GM19240 (cell line): Measurements from ENCODE around the gene HDX.
"Not testable (repeated sequence)": the region's sequence is repeated elsewhere in the genome, so short reads cannot be mapped to it uniquely, and the experiment has no call there.

Source experiments
- DNase-seq: peaks from one replicate; pipeline ENCODE4 v3.0.0; 2011; ENCODE audit warnings: low spot score; ENCODE audit not compliant: insufficient read length

Gene HDX, protein sequence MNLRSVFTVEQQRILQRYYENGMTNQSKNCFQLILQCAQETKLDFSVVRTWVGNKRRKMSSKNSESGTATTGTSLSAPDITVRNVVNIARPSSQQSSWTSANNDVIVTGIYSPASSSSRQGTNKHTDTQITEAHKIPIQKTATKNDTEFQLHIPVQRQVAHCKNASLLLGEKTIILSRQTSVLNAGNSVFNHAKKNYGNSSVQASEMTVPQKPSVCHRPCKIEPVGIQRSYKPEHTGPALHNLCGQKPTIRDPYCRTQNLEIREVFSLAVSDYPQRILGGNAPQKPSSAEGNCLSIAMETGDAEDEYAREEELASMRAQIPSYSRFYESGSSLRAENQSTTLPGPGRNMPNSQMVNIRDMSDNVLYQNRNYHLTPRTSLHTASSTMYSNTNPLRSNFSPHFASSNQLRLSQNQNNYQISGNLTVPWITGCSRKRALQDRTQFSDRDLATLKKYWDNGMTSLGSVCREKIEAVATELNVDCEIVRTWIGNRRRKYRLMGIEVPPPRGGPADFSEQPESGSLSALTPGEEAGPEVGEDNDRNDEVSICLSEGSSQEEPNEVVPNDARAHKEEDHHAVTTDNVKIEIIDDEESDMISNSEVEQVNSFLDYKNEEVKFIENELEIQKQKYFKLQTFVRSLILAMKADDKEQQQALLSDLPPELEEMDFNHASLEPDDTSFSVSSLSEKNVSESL

GRCh38 chrX:84501798-84502628 is at the start of gene HDX:
Gene HDX, minus strand, starts transcription at chrX:84502453. Its CDS starts 27,056 bp downstream, at chrX:84475397.
- no peak for DNase-seq

- not testable (repeated sequence) for DNase-seq
Measured at GRCh38 chrX:84541315-84541714, 39.1 kb upstream of the HDX start.

- DNase-seq, result not testable (repeated sequence)
Measured at GRCh38 chrX:84537627-84538026, 35.4 kb upstream of the HDX start.

GRCh38 chrX:84488426-84488825 is 13.8 kb downstream of the HDX start:
- no peak for DNase-seq

GRCh38 chrX:84487365-84488353 is 14.6 kb downstream of the HDX start:
- peak; percentile 2 for DNase-seq

- no peak for DNase-seq
Measured at GRCh38 chrX:84479086-84479485, 23.2 kb downstream of the HDX start.

DNA sequence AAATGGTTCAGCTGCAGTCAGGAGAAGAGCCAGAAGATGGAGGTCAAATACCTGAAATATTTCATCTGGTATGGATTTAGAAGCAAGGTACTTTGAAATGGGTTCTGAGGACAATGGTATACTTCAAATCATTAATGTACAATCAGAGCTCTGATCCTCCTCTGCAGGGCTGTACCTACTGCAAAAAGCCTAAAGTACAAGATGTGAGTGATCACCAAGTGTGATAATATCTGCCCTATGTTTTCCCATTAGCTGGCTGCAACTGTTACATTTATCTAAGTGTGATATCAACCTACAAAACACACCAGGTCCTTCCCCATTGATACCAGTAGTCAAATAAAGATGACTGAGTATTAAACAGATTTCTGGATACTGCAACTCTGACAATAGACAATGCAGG is 25.1 kb downstream of the HDX start:
- DNase-seq, result no peak

GRCh38 chrX:84475596-84475995 is 26.7 kb downstream of the HDX start:
- DNase-seq, result no peak

- no peak for DNase-seq
Measured at GRCh38 chrX:84475101-84475500, 27.2 kb downstream of the HDX start.

- no peak for DNase-seq
Measured at GRCh38 chrX:84469226-84469625, 33.0 kb downstream of the HDX start.

DNA sequence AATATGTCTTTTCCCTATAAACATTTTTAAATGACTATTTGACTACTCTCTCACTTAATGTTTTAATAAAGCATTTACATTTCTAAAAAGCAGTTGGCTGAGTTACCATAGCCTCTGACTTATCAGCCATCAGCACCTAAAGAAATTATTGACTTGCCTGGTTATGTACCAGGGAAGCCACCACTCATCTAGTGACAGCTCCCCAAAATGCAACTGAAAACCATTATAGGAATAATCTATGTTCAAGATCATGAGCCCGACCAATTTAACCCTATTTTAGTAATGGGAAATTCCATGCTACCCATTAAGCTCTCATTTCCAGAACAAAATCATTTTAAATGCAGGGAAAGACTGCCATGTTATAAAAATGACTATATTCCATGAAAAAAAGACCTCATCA is 34.4 kb downstream of the HDX start:
- DNase-seq, result no peak

- no peak for DNase-seq
Measured at GRCh38 chrX:84453351-84454246, 48.7 kb downstream of the HDX start.

DNA sequence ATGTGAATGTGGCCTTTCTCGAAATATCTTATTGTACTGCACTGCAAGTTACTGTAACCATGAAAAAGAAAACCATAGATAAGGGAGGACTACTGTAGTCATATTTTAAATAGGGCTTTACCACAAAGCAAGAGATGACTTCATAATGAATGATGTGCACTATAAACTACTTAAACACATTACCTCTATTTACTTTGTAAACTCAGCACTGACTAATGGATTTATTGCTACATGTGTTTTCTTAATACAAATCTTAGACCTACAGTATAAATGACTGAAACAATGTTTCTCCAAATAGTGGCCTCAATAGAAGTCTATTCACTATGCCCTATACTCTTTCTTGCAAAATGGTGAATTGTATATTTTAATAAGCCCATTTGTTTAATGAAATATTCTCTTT is 61.1 kb downstream of the HDX start:
- no peak for DNase-seq

- no peak for DNase-seq
Measured at GRCh38 chrX:84415140-84415539, 87.1 kb downstream of the HDX start.

- DNase-seq, result no peak
Measured at GRCh38 chrX:84363663-84364062, 138.6 kb downstream of the HDX start.

DNA sequence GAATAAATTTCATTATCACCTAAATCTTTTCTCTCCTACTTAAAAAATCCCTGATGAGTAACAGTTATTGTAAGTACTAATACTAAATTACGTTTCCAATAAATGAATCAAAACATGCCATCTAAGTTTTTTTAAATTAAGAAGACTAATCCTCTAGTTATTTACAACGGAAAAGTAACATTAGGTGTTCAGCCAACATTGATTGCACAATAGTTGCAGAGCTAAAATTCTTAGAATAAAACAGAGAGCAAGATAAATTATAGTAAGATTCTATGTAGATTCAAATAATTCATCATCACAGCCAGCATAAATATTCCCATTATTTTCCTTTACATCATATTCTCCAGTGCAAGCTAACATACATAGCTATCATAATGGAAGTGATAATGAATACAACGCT is 139.2 kb downstream of the HDX start:
- no peak for DNase-seq

DNA sequence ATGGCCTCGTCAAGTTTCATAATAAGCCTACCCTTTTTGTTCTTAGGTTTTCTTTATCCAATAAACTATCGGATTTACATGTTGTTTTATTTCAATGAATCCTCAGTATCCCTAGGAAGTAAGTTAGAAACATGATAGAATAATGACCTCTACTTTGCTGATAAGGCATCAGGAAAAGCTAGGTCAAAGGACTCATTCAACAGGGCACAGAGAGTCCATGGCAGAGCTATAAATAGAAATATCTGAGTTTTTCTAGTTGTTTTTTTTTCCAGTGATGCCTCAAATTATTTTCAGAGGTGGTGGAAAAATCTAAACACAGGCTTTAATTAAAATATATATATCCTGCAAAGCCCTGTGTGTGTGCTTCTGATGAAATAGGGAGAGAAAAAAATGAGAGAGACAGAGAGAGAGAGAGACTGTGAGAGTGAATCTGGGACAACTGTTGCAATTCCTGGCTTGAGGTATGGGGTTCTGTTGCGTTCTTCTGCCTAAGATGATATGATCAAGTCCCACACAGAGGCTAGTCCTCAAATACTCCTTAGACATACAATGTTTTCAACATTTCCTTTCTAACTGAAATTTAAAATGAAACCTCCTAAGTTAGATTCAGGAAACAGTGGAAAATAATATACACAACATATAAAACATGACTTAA is 139.9 kb downstream of the HDX start:
- DNase-seq, result no peak

DNA sequence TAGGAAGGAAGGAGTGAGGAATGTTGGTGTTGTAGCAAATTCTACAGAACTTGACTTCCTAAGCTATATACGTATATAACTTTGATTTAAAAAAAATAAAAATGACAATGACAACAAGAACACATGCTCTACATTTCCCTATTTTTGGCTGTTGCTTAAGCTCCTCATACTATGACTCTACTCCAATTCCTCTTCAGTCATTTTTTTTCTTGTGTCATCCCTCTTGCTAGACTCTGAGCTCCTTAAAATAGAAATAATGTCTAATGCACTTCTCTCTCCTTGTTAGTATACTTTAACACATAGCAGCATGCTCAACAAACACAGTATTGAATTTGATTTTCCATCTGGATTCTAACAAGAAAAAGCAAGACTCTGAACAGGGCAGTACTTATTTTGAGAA is 144.0 kb downstream of the HDX start:
- no peak for DNase-seq

DNA sequence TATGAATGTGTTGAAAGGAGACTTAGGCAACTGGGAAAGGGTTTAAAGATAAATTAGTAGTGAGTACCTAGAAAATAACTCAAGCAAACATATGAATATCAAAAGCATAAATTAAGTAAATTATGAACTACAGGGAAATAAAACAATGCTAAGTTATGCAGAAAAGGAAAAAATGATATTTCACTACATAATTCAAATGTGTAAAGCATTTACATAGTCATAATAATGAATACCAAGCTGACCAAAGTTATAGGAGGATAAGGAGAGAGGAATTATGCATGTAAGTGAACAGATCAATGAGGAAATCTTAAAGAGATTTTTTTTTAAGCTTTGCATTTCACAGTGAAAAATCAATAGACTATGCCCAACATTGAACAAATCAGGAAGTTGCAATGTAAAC is 145.0 kb downstream of the HDX start:
- no peak for DNase-seq
